Colonic mucosa (tissue), 4 donors: ENCODE data around the gene XPNPEP3. TPM values are rescaled to one million over a fixed set of nuclear protein-coding genes. Genes with fewer than 3 reads are reported as not detected.
"Not testable (repeated sequence)": the region's sequence is repeated elsewhere in the genome, so short reads cannot be mapped to it uniquely, and the experiment has no call there.

Source experiments
- DNase-seq: peaks from one replicate; pipeline ENCODE4 v3.0.0-alpha.2; 2020
- H3K27ac ChIP-seq: fragments of 200-600 bp; one replicate; pipeline ENCODE4 v1.8.0; 2021
- H3K27me3 ChIP-seq: fragments of 200-600 bp; one replicate; pipeline ENCODE4 v1.8.0; 2021
- H3K36me3 ChIP-seq: fragments of 200-600 bp; one replicate; pipeline ENCODE4 v1.8.0; 2021
- H3K4me1 ChIP-seq: fragments of 200-600 bp; one replicate; pipeline ENCODE4 v1.8.0; 2021; ENCODE audit warnings: mild to moderate bottlenecking
- H3K4me3 ChIP-seq: fragments of 200-600 bp; one replicate; pipeline ENCODE4 v1.8.0; 2021
- H3K9ac ChIP-seq, 2 donors: one replicate each; pipeline ENCODE4 v1.7.0; 2013; ENCODE audit warnings: control low read depth in 2 of 2, low read depth in 2 of 2, low read length in 2 of 2
- H3K9me3 ChIP-seq: fragments of 200-600 bp; one replicate; pipeline ENCODE4 v1.8.0; 2021
- CTCF ChIP-seq: fragments of 200-600 bp; IDR thresholded peaks from one replicate; pipeline ENCODE4 v1.8.0; 2022; ENCODE audit warnings: antibody characterized with exemption, mild to moderate bottlenecking
- intact Hi-C: fragments of 100-400 bp; cut with DNase I; formaldehyde crosslinking; loops from one replicate; pipeline ENCODE4 v1.14.1; 2022
- total RNA-seq, 2 donors: library from RNA; stranded (reverse); fragmentation: NEBNext Ultra II Directional in 1 of 2; extraction: Animal tissue kit (Norgen Biotek cat#: 25700) in 1 of 2; gene quantifications; one replicate each; pipeline ENCODE4 v1.2.1, GENCODE V29; 2021
- donor health status: healthy.
- donor health status: DM: no; HTN: no; CAD: no.
- donor health status: DM: no; HTN: no; CAD: no.

Gene XPNPEP3
- total RNA-seq, 2 donors from 2014 or later: 12.8 to 22.0 TPM

GRCh38 chr22:40894417-40894816 lies 37.5 kb downstream of the XPNPEP3 start:
- no peak overlapping the region for H3K4me3 ChIP-seq
- H3K27me3 ChIP-seq: no peaks in the 10 kb centered on the region
- intact Hi-C loops: loop anchor here (10.0 kb wide), 2 partner anchors 210 to 460 kb away; no protein-coding TSS in a partner anchor
- no peak for DNase-seq
- H3K27ac ChIP-seq: no peak overlapping the region
- no peaks in the 10 kb centered on the region for H3K4me1 ChIP-seq
- no peaks in the 10 kb centered on the region for H3K36me3 ChIP-seq
- TF ChIP-seq CTCF: no peak
- H3K9ac ChIP-seq: no peak overlapping the region
- H3K9me3 ChIP-seq: no peaks in the 10 kb centered on the region

- H3K36me3 ChIP-seq: no peaks in the 10 kb centered on the region
- H3K9me3 ChIP-seq: no peaks in the 10 kb centered on the region
- H3K9ac ChIP-seq: no peak overlapping the region
- H3K27me3 ChIP-seq: no peaks in the 10 kb centered on the region
- peak; percentile 27 for TF ChIP-seq CTCF
- H3K4me3 ChIP-seq: no peak overlapping the region
- no peaks in the 10 kb centered on the region for H3K4me1 ChIP-seq
- intact Hi-C loops: loop anchor here (10.0 kb wide), 2 partner anchors 214 to 464 kb away; no protein-coding TSS in a partner anchor
- H3K27ac ChIP-seq: no peak overlapping the region
- DNase-seq: no peak
Measured at GRCh38 chr22:40898850-40899357, 42.0 kb downstream of the XPNPEP3 start.

GRCh38 chr22:40904101-40904500 lies 47.2 kb downstream of the XPNPEP3 start:
- H3K27me3 ChIP-seq: no peaks in the 10 kb centered on the region
- H3K36me3 ChIP-seq: peaks cover 2% of the 10 kb centered on the region
- H3K9ac ChIP-seq: no peak overlapping the region
- intact Hi-C loops: no loop called here
- no peak overlapping the region for H3K4me3 ChIP-seq
- H3K4me1 ChIP-seq: no peaks in the 10 kb centered on the region
- no peak overlapping the region for H3K27ac ChIP-seq
- DNase-seq: no peak
- no peaks in the 10 kb centered on the region for H3K9me3 ChIP-seq
- TF ChIP-seq CTCF: no peak

- H3K9me3 ChIP-seq: no peaks in the 10 kb centered on the region
- no peak overlapping the region for H3K27ac ChIP-seq
- no peak for TF ChIP-seq CTCF
- no peaks in the 10 kb centered on the region for H3K27me3 ChIP-seq
- intact Hi-C loops: no loop called here
- H3K36me3 ChIP-seq: peaks cover 9% of the 10 kb centered on the region
- no peaks in the 10 kb centered on the region for H3K4me1 ChIP-seq
- no peak for DNase-seq
- no peak overlapping the region for H3K4me3 ChIP-seq
- H3K9ac ChIP-seq: no peak overlapping the region
Measured at GRCh38 chr22:40908895-40909294, 51.9 kb downstream of the XPNPEP3 start.

GRCh38 chr22:40911772-40912171 lies 54.8 kb downstream of the XPNPEP3 start:
- no peak overlapping the region for H3K27ac ChIP-seq
- no peaks in the 10 kb centered on the region for H3K4me1 ChIP-seq
- no peak overlapping the region for H3K9ac ChIP-seq
- intact Hi-C loops: no loop called here
- no peak overlapping the region for H3K4me3 ChIP-seq
- no peak for TF ChIP-seq CTCF
- no peaks in the 10 kb centered on the region for H3K27me3 ChIP-seq
- H3K36me3 ChIP-seq: peaks cover 9% of the 10 kb centered on the region
- no peaks in the 10 kb centered on the region for H3K9me3 ChIP-seq
- DNase-seq: no peak

GRCh38 chr22:40912987-40913386 lies 56.0 kb downstream of the XPNPEP3 start:
- H3K27me3 ChIP-seq, H3K27ac ChIP-seq, DNase-seq, H3K9ac ChIP-seq, H3K36me3 ChIP-seq, H3K9me3 ChIP-seq, H3K4me1 ChIP-seq, H3K4me3 ChIP-seq, intact Hi-C loops: not testable (repeated sequence)
